H9 (cell line): ENCODE results near the gene KANK4. TPM values are rescaled to one million over a fixed set of nuclear protein-coding genes. Genes with fewer than 3 reads are reported as not detected.

Experiments used
- DNase-seq: peaks from one replicate; pipeline ENCODE4 v3.0.0-alpha.2; 2017
- H2AFZ ChIP-seq: one replicate; pipeline ENCODE4 v1.6.1; 2013; ENCODE audit warnings: mild to moderate bottlenecking, low read length, control low read depth, moderate library complexity
- H2AK5ac ChIP-seq: 2 replicates; pipeline ENCODE4 v1.6.1; 2013; ENCODE audit warnings: low read length, control low read depth, mixed read lengths; ENCODE audit not compliant: insufficient read length
- H2BK120ac ChIP-seq: one replicate; pipeline ENCODE4 v1.6.1; 2013; ENCODE audit warnings: low read depth, mild to moderate bottlenecking, low read length, control low read depth, inconsistent platforms; ENCODE audit not compliant: poor library complexity, severe bottlenecking
- H2BK12ac ChIP-seq: 2 replicates; pipeline ENCODE4 v1.6.1; 2013; ENCODE audit warnings: low read length, control low read depth, mixed read lengths, low read depth; ENCODE audit not compliant: insufficient read length
- H2BK15ac ChIP-seq: 2 replicates; pipeline ENCODE4 v1.6.1; 2013; ENCODE audit warnings: low read depth, low read length, control low read depth
- H2BK20ac ChIP-seq: one replicate; pipeline ENCODE4 v1.6.1; 2013; ENCODE audit warnings: low read depth, mild to moderate bottlenecking, low read length, control low read depth, inconsistent platforms; ENCODE audit not compliant: poor library complexity, severe bottlenecking
- H2BK5ac ChIP-seq: 2 replicates; pipeline ENCODE4 v1.6.1; 2013; ENCODE audit warnings: low read length, control low read depth, mixed read lengths; ENCODE audit not compliant: insufficient read length
- H3K14ac ChIP-seq: 2 replicates; pipeline ENCODE4 v1.6.1; 2013; ENCODE audit warnings: low read length, control low read depth; ENCODE audit not compliant: insufficient read depth
- H3K18ac ChIP-seq: 2 replicates; pipeline ENCODE4 v1.6.1; 2013; ENCODE audit warnings: low read depth, mild to moderate bottlenecking, mixed read lengths, low read length, control low read depth; ENCODE audit not compliant: insufficient read length
- H3K23ac ChIP-seq: 2 replicates; pipeline ENCODE4 v1.6.1; 2013; ENCODE audit warnings: low read length, control low read depth, mixed read lengths, low read depth; ENCODE audit not compliant: insufficient read length
- H3K23me2 ChIP-seq: 2 replicates; pipeline ENCODE4 v1.6.1; 2013; ENCODE audit warnings: low read depth, mild to moderate bottlenecking, mixed read lengths, low read length, control low read depth; ENCODE audit not compliant: insufficient read length, poor library complexity, severe bottlenecking
- H3K27ac ChIP-seq: 2 replicates; pipeline ENCODE4 v1.5.1; 2013; ENCODE audit warnings: low read length, control low read depth, mixed read lengths, low read depth; ENCODE audit not compliant: insufficient read length
- H3K27me3 ChIP-seq: 2 replicates; pipeline ENCODE4 v1.6.1; 2013; ENCODE audit warnings: low read length, control low read depth, inconsistent platforms; ENCODE audit not compliant: insufficient read depth
- H3K4ac ChIP-seq: 2 replicates; pipeline ENCODE4 v1.6.1; 2013; ENCODE audit warnings: low read depth, mild to moderate bottlenecking, control low read depth, inconsistent platforms, low read length, moderate library complexity
- H3K4me1 ChIP-seq: 2 replicates; pipeline ENCODE4 v1.6.1; 2013; ENCODE audit warnings: low read length, control low read depth, inconsistent platforms; ENCODE audit not compliant: insufficient read depth
- H3K4me2 ChIP-seq: 2 replicates; pipeline ENCODE4 v1.6.1; 2013; ENCODE audit warnings: low read length, control low read depth, mixed read lengths; ENCODE audit not compliant: insufficient read length, insufficient read depth
- H3K56ac ChIP-seq: 2 replicates; pipeline ENCODE4 v1.6.1; 2013; ENCODE audit warnings: low read depth, mild to moderate bottlenecking, mixed read lengths, low read length, control low read depth; ENCODE audit not compliant: insufficient read length
- H3K79me1 ChIP-seq: 2 replicates; pipeline ENCODE4 v1.6.1; 2013; ENCODE audit warnings: low read depth, mild to moderate bottlenecking, moderate library complexity, low read length, control low read depth, inconsistent platforms; ENCODE audit not compliant: insufficient read depth, poor library complexity, severe bottlenecking
- H3K79me2 ChIP-seq: 2 replicates; pipeline ENCODE4 v1.6.1; 2013; ENCODE audit warnings: low read length, control low read depth, inconsistent platforms; ENCODE audit not compliant: insufficient read depth
- H3K9ac ChIP-seq: 2 replicates; pipeline ENCODE4 v1.6.1; 2013; ENCODE audit warnings: low read length, control low read depth, mixed read lengths; ENCODE audit not compliant: insufficient read length; ENCODE audit errors: extremely low read depth
- H3K9me3 ChIP-seq: one replicate; pipeline ENCODE4 v1.6.1; 2013; ENCODE audit warnings: low read depth, low read length, inconsistent platforms; ENCODE audit not compliant: control insufficient read depth
- H3T11ph ChIP-seq: one replicate; pipeline ENCODE4 v1.6.1; 2013; ENCODE audit warnings: mild to moderate bottlenecking, low read length, control low read depth, inconsistent platforms
- H4K20me1 ChIP-seq: one replicate; pipeline ENCODE4 v1.6.1; 2013; ENCODE audit not compliant: control insufficient read depth, insufficient read length, insufficient read depth
- H4K5ac ChIP-seq: 2 replicates; pipeline ENCODE4 v1.6.1; 2013; ENCODE audit warnings: low read depth, mild to moderate bottlenecking, mixed read lengths, low read length, control low read depth; ENCODE audit not compliant: insufficient read length
- H4K8ac ChIP-seq: replicated peaks from 2 replicates; pipeline ENCODE4 v1.6.1; 2013; ENCODE audit warnings: low read length, control low read depth, mixed read lengths, low read depth; ENCODE audit not compliant: insufficient read length
- H4K91ac ChIP-seq: 2 replicates; pipeline ENCODE4 v1.6.1; 2013; ENCODE audit warnings: low read depth, mild to moderate bottlenecking, moderate library complexity, mixed read lengths, low read length, control low read depth; ENCODE audit not compliant: insufficient read length
- H3K27ac Mint-ChIP-seq, 3 experiments: 2 replicates in 2 of 3; 3 replicates in 1 of 3; pipeline ENCODE4 v1.8.0; 2020 to 2021; ENCODE audit warnings: mixed read lengths in 3 of 3, mild to moderate bottlenecking in 1 of 3, moderate library complexity in 1 of 3
- H3K27me3 Mint-ChIP-seq: 2 replicates; pipeline ENCODE4 v1.8.0; 2021; ENCODE audit warnings: low read depth, mild to moderate bottlenecking, moderate library complexity, mixed read lengths
- H3K36me3 Mint-ChIP-seq, 3 experiments: 2 replicates in 2 of 3; 3 replicates in 1 of 3; pipeline ENCODE4 v1.8.0; 2020 to 2021; ENCODE audit warnings: low read depth in 3 of 3, mixed read lengths in 3 of 3; ENCODE audit not compliant: insufficient read depth in 1 of 3
- H3K4me1 Mint-ChIP-seq, 2 experiments: 2 replicates each; pipeline ENCODE4 v1.8.0; 2020; ENCODE audit warnings: mixed read lengths in 2 of 2
- H3K4me3 Mint-ChIP-seq, 2 experiments: 2 replicates in 1 of 2; 3 replicates in 1 of 2; pipeline ENCODE4 v1.8.0; 2020 to 2021; ENCODE audit warnings: mild to moderate bottlenecking in 2 of 2, mixed read lengths in 2 of 2, moderate library complexity in 1 of 2
- H3K9me3 Mint-ChIP-seq, 2 experiments: 2 replicates in 1 of 2; 3 replicates in 1 of 2; pipeline ENCODE4 v1.8.0; 2020; ENCODE audit warnings: mild to moderate bottlenecking in 2 of 2, mixed read lengths in 2 of 2, moderate library complexity in 1 of 2
- CTCF ChIP-seq: fragments of 200-600 bp; sonication (generic); conservative IDR thresholded peaks from 3 replicates; pipeline ENCODE4 v1.8.0; 2021; ENCODE audit warnings: antibody characterized with exemption, mild to moderate bottlenecking
- WGBS: extraction: QIAGEN DNeasy Blood & Tissue Kit; methylation state at CpG from one replicate; pipeline ENCODE4 v1.1.7; 2013; ENCODE audit warnings: missing lambda C conversion rate, low lambda C conversion rate, mixed read lengths; ENCODE audit not compliant: insufficient read length; ENCODE audit errors: extremely low coverage; 5-methylcytosine and 5-hydroxymethylcytosine counted together
- total RNA-seq: library from RNA; stranded (reverse); gene quantifications from 2 replicates; pipeline ENCODE4 v1.2.1, GENCODE V29; 2021

The KANK4 gene
- total RNA-seq, 1 experiment from 2014 or later: 0.15 TPM

GRCh38 chr1:62213075-62213914, 105.9 kb downstream of the KANK4 start:
- no peaks in the 10 kb centered on the region for H3K27me3 ChIP-seq
- H3K4me2 ChIP-seq: no peak overlapping the region
- H4K20me1 ChIP-seq: no peaks in the 10 kb centered on the region
- no peak overlapping the region for H3K9ac ChIP-seq
- Mint-ChIP-seq H3K4me3 (no peak overlapping the region), H3K27me3 (no peaks in the 10 kb centered on the region), H3K27ac (no peak overlapping the region; a peak in 1 of 7 replicates), H3K36me3 (peaks cover 58 to 70% (median 69%) of the 10 kb centered on the region in 3 experiments), H3K4me1 (peaks cover 0 to 2% of the 10 kb centered on the region in 2 experiments; a peak in 1 of 4 replicates), H3K9me3 (peaks cover 10 to 30% of the 10 kb centered on the region in 2 experiments; a peak in 4 of 5 replicates)
- no peaks in the 10 kb centered on the region for H3K79me2 ChIP-seq
- H2BK20ac ChIP-seq: no peak overlapping the region
- no peak overlapping the region for H3K27ac ChIP-seq
- H2BK12ac ChIP-seq: no peak overlapping the region
- no peak overlapping the region for H3K18ac ChIP-seq
- no peak overlapping the region for H2AK5ac ChIP-seq
- H3K4ac ChIP-seq: no peak overlapping the region
- no peak for TF ChIP-seq CTCF
- H3K56ac ChIP-seq: no peak overlapping the region
- H2BK15ac ChIP-seq: no peak overlapping the region
- no peak for DNase-seq
- no peak overlapping the region for H2AFZ ChIP-seq
- H3T11ph ChIP-seq: no peak overlapping the region
- H3K23ac ChIP-seq: no peak overlapping the region
- no peak overlapping the region for H4K5ac ChIP-seq
- no CpG with 5 or more reads among the region's 6 CpGs for WGBS
- no peak overlapping the region for H4K8ac ChIP-seq
- no peaks in the 10 kb centered on the region for H3K4me1 ChIP-seq
- no peaks in the 10 kb centered on the region for H3K9me3 ChIP-seq
- no peak overlapping the region for H4K91ac ChIP-seq
- H2BK5ac ChIP-seq: no peak overlapping the region
- H2BK120ac ChIP-seq: no peak overlapping the region
- no peaks in the 10 kb centered on the region for H3K23me2 ChIP-seq
- no peaks in the 10 kb centered on the region for H3K79me1 ChIP-seq
- no peak overlapping the region for H3K14ac ChIP-seq
